ENCODE data around the gene C1orf35.

The C1orf35 gene

GRCh38 chr1:228100822-228101613 is 2.1 kb downstream of the C1orf35 start:
- no peak for TF ChIP-seq CTCF (IDR thresholded peaks at IDR 0.05; ENCODE audit: low read depth, low read length, missing control alignments)
- in situ Hi-C loops (cut with HindIII; ENCODE audit: low sequenced_read_pairs): no loop called here
- no peak for DNase-seq (ENCODE audit: low read depth)
- H3K4me3 ChIP-seq (ENCODE audit: low read depth, low read length): no peak overlapping the region

GRCh38 chr1:228099331-228099732 is 3.8 kb downstream of the C1orf35 start:
- H3K4me3 ChIP-seq (ENCODE audit: low read depth, low read length): no peak overlapping the region
- TF ChIP-seq CTCF (IDR thresholded peaks at IDR 0.05; ENCODE audit: low read depth, low read length, missing control alignments): no peak
- in situ Hi-C loops (cut with HindIII; ENCODE audit: low sequenced_read_pairs): no loop called here
- no peak for DNase-seq (ENCODE audit: low read depth)

- TF ChIP-seq CTCF (IDR thresholded peaks at IDR 0.05; ENCODE audit: low read depth, low read length, missing control alignments): no peak
- DNase-seq (ENCODE audit: low read depth): no peak
Measured at GRCh38 chr1:228098323-228098931, 4.7 kb downstream of the C1orf35 start.

GRCh38 chr1:228097333-228098081 is 5.6 kb downstream of the C1orf35 start:
- no peak for TF ChIP-seq CTCF (IDR thresholded peaks at IDR 0.05; ENCODE audit: low read depth, low read length, missing control alignments)
- in situ Hi-C loops (cut with HindIII; ENCODE audit: low sequenced_read_pairs): no loop called here
- H3K4me3 ChIP-seq (ENCODE audit: low read depth, low read length): no peak overlapping the region
- no peak for DNase-seq (ENCODE audit: low read depth)

More at GRCh38 chr1:228098323-228098931, 4.7 kb downstream of the C1orf35 start:
- H3K4me3 ChIP-seq (ENCODE audit: low read depth, low read length): no peak overlapping the region
- in situ Hi-C loops (cut with HindIII; ENCODE audit: low sequenced_read_pairs): no loop called here

- no peak overlapping the region for H3K4me3 ChIP-seq (ENCODE audit: low read depth, low read length)
- DNase-seq (ENCODE audit: low read depth): no peak
- no peak for TF ChIP-seq CTCF (IDR thresholded peaks at IDR 0.05; ENCODE audit: low read depth, low read length, missing control alignments)
- in situ Hi-C loops (cut with HindIII; ENCODE audit: low sequenced_read_pairs): no loop called here
Measured at GRCh38 chr1:228096416-228097332, 6.5 kb downstream of the C1orf35 start.

- in situ Hi-C loops (cut with HindIII; ENCODE audit: low sequenced_read_pairs): no loop called here
- no peak for TF ChIP-seq CTCF (IDR thresholded peaks at IDR 0.05; ENCODE audit: low read depth, low read length, missing control alignments)
- DNase-seq (ENCODE audit: low read depth): no peak
- H3K4me3 ChIP-seq (ENCODE audit: low read depth, low read length): no peak overlapping the region
Measured at GRCh38 chr1:228095938-228096337, 7.2 kb downstream of the C1orf35 start.

Measured in astrocyte of the cerebellum (primary cell).